GM23338 (cell line): ENCODE results near the gene C2CD2L.
"Not testable (repeated sequence)": the region's sequence is repeated elsewhere in the genome, so short reads cannot be mapped to it uniquely, and the experiment has no call there.

Experiments used
- CTCF ChIP-seq, 2 experiments: fragments of 200-600 bp in 1 of 2; sonication (generic) in 1 of 2; conservative IDR thresholded peaks; 2 replicates each; pipeline versions ENCODE4 v1.5.1 to v1.6.1; 2016 to 2017; ENCODE audit warnings: antibody characterized with exemption in 2 of 2, low read depth in 2 of 2, mild to moderate bottlenecking in 2 of 2, moderate library complexity in 1 of 2
- EZH2 ChIP-seq: fragments of 200-600 bp; sonication (generic); IDR thresholded peaks from one replicate; pipeline ENCODE4 v1.8.0; 2017; ENCODE audit warnings: antibody characterized with exemption, mild to moderate bottlenecking, low read depth; ENCODE audit not compliant: unreplicated experiment
- EZH2phosphoT487 ChIP-seq: fragments of 200-600 bp; sonication (generic); IDR thresholded peaks from one replicate; pipeline ENCODE4 v1.8.1; 2018; ENCODE audit warnings: antibody characterized with exemption; ENCODE audit not compliant: unreplicated experiment
- POLR2AphosphoS5 ChIP-seq: IDR thresholded peaks from 2 replicates; pipeline ENCODE4 v1.6.1; 2016; ENCODE audit warnings: antibody characterized with exemption, low read depth

DNA sequence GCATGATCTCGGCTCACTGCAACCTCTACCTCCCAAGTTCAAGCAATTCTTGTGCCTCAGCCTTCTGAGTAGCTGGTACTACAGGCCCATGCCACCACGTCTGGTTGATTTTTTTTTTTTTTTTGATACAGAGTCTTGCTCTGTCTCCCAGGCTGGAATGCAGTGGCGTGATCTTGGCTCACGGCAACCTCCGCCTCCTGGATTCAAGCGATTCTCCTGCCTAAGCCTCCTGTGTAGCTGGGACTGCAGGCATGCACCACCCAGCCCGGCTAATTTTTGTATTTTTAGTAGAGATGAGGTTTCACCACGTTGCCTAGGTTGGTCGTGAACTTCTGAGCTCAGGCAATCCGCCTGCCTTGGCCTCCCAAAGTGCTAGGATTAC lies 59.9 kb downstream of the C2CD2L start:
- not testable (repeated sequence) for TF ChIP-seq CTCF (conservative IDR thresholded peaks at IDR 0.05; ENCODE audit: low read depth in 2 of 2); POLR2AphosphoS5; EZH2; EZH2phosphoT487
